ENCODE results near the gene POF1B.

POF1B gene

DNA sequence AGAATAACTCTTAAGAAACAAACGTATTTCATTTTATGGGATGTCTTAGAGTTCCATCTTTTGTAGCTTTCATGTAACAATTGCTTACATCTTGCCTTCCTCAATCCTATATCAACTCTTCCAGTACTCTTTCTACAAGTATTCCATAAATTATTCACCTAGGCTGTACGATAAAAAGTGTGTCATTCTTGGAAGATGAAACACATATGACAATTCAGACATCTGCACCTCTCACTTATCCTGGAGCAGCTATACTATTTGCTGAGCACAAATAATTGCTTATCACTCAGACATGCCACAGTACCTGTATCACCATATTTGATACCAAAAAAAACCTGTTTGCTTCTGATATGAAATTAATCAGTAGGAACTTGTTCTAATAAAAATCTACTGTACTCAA lies 1.0 kb downstream of the POF1B start:
- H3K27me3 ChIP-seq (ENCODE audit: insufficient read depth, low read length, poor library complexity, severe bottlenecking) = no peaks in the 10 kb centered on the region
- H3K79me2 ChIP-seq (ENCODE audit: insufficient read depth, low read length) = no peaks in the 10 kb centered on the region
- H3K4me2 ChIP-seq (ENCODE audit: low read depth, low read length, poor library complexity, severe bottlenecking) = no peak overlapping the region
- H3K9ac ChIP-seq (ENCODE audit: low read depth, low read length, poor library complexity, severe bottlenecking) = no peak overlapping the region
- H3K9me2 ChIP-seq (replicated peaks; ENCODE audit: low read depth, low read length) = no peaks in the 10 kb centered on the region
- H3K9me3 ChIP-seq (ENCODE audit: insufficient read depth, low read depth, low read length) = no peaks in the 10 kb centered on the region
- TF ChIP-seq, protein P1, sequence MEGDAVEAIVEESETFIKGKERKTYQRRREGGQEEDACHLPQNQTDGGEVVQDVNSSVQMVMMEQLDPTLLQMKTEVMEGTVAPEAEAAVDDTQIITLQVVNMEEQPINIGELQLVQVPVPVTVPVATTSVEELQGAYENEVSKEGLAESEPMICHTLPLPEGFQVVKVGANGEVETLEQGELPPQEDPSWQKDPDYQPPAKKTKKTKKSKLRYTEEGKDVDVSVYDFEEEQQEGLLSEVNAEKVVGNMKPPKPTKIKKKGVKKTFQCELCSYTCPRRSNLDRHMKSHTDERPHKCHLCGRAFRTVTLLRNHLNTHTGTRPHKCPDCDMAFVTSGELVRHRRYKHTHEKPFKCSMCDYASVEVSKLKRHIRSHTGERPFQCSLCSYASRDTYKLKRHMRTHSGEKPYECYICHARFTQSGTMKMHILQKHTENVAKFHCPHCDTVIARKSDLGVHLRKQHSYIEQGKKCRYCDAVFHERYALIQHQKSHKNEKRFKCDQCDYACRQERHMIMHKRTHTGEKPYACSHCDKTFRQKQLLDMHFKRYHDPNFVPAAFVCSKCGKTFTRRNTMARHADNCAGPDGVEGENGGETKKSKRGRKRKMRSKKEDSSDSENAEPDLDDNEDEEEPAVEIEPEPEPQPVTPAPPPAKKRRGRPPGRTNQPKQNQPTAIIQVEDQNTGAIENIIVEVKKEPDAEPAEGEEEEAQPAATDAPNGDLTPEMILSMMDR (conservative IDR thresholded peaks at IDR 0.05; ENCODE audit: low read length) = no peak
- no peak for TF ChIP-seq EZH2phosphoT487 (IDR thresholded peaks at IDR 0.05; ENCODE audit: borderline replicate concordance)
- H3K4me3 ChIP-seq (ENCODE audit: low read length, poor library complexity, severe bottlenecking) = no peak overlapping the region
- H2AFZ ChIP-seq (ENCODE audit: low read length) = no peak overlapping the region
- H3K4me1 ChIP-seq (ENCODE audit: insufficient read depth, low read length, poor library complexity, severe bottlenecking) = no peaks in the 10 kb centered on the region
- H3K36me3 ChIP-seq (ENCODE audit: insufficient read depth, low read length) = no peaks in the 10 kb centered on the region
- H4K20me1 ChIP-seq (ENCODE audit: insufficient read depth, low read length, poor library complexity, severe bottlenecking) = no peaks in the 10 kb centered on the region
- H3F3A ChIP-seq (ENCODE audit: low read depth) = no peaks in the 10 kb centered on the region

DNA sequence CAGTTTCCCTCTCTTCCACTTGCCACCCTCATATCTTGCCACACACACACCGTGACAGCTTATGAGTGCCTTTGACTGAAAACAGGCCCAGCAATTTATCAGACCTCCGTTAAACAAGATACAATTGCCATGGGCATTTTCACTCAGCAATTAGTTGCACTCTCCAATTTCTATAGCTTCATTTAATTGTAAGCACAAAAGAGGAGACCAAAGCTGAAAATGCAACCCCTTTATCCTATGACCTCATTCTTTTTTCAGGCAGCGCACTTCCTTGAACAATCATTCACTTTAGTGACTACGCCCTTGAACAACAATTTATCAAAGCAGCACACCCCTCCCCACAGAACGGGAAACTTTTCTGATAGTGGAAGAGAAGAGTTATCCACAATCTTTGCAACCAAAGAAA lies 4.1 kb downstream of the POF1B start:
- H4K20me1 ChIP-seq (ENCODE audit: insufficient read depth, low read length, poor library complexity, severe bottlenecking) = no peaks in the 10 kb centered on the region
- no peaks in the 10 kb centered on the region for H3K9me3 ChIP-seq (ENCODE audit: insufficient read depth, low read depth, low read length)
- no peak overlapping the region for H3K4me3 ChIP-seq (ENCODE audit: low read length, poor library complexity, severe bottlenecking)
- H2AFZ ChIP-seq (ENCODE audit: low read length) = no peak overlapping the region
- no peaks in the 10 kb centered on the region for H3K27me3 ChIP-seq (ENCODE audit: insufficient read depth, low read length, poor library complexity, severe bottlenecking)
- no peak overlapping the region for H3K9ac ChIP-seq (ENCODE audit: low read depth, low read length, poor library complexity, severe bottlenecking)
- no peak overlapping the region for H3K4me2 ChIP-seq (ENCODE audit: low read depth, low read length, poor library complexity, severe bottlenecking)
- no peaks in the 10 kb centered on the region for H3K9me2 ChIP-seq (replicated peaks; ENCODE audit: low read depth, low read length)
- TF ChIP-seq EZH2phosphoT487 (IDR thresholded peaks at IDR 0.05; ENCODE audit: borderline replicate concordance) = no peak
- TF ChIP-seq, protein P1 (conservative IDR thresholded peaks at IDR 0.05; ENCODE audit: low read length) = no peak
- no peaks in the 10 kb centered on the region for H3K4me1 ChIP-seq (ENCODE audit: insufficient read depth, low read length, poor library complexity, severe bottlenecking)
- no peaks in the 10 kb centered on the region for H3F3A ChIP-seq (ENCODE audit: low read depth)
- no peaks in the 10 kb centered on the region for H3K79me2 ChIP-seq (ENCODE audit: insufficient read depth, low read length)
- no peaks in the 10 kb centered on the region for H3K36me3 ChIP-seq (ENCODE audit: insufficient read depth, low read length)

DNA sequence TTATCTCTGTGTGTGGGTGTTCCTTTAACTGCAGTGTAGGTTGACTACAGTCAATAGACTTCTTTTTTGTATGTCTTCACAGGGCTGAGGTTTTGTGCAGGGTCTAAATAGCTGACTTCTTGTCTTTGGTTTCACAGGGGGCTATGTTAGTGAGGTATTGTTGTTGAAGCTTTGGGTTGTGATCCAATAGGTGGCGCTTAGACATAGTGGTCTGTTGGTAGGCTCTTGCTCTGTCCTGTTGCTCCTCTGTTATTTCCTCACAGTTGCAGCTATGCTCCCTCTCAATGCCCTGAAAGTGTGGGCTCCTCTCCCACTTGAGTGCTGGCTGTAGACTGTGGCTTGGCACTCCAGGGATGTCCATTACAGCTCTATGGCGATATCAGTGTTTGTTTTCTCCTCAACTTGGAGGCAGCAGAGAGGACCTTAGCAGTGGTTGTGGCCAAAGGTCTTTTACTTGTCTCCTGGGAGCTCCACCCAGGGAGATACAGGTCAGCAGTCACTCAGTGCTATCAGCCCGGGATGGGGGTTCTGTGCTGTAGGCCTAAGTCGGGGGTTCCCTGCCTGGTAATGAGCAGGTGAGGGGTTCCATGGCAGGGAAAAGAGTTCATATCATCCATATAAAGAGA lies 14.0 kb downstream of the POF1B start:
- Histone ChIP-seq H4K20me1 (ENCODE audit: insufficient read depth, low read length, poor library complexity, severe bottlenecking) (no peaks in the 10 kb centered on the region), H3K27me3 (ENCODE audit: insufficient read depth, low read length, poor library complexity, severe bottlenecking) (no peaks in the 10 kb centered on the region), H2AFZ (ENCODE audit: low read length) (no peak overlapping the region), H3K9me3 (ENCODE audit: insufficient read depth, low read depth, low read length) (no peaks in the 10 kb centered on the region), H3K79me2 (ENCODE audit: insufficient read depth, low read length) (no peaks in the 10 kb centered on the region), H3K4me1 (ENCODE audit: insufficient read depth, low read length, poor library complexity, severe bottlenecking) (no peaks in the 10 kb centered on the region), H3K4me3 (ENCODE audit: low read length, poor library complexity, severe bottlenecking) (no peak overlapping the region), H3K36me3 (ENCODE audit: insufficient read depth, low read length) (no peaks in the 10 kb centered on the region), H3K9ac (ENCODE audit: low read depth, low read length, poor library complexity, severe bottlenecking) (no peak overlapping the region), H3K4me2 (ENCODE audit: low read depth, low read length, poor library complexity, severe bottlenecking) (no peak overlapping the region), H3F3A (ENCODE audit: low read depth) (no peaks in the 10 kb centered on the region), H3K9me2 (replicated peaks; ENCODE audit: low read depth, low read length) (no peaks in the 10 kb centered on the region)
- TF ChIP-seq, protein P1 (conservative IDR thresholded peaks at IDR 0.05; ENCODE audit: low read length) = no peak
- no peak for TF ChIP-seq EZH2phosphoT487 (IDR thresholded peaks at IDR 0.05; ENCODE audit: borderline replicate concordance)

All from Loucy (cell line).